ENCODE results near the gene MFN2.

The MFN2 gene

GRCh38 chr1:12052997-12053686, 72.9 kb downstream of the MFN2 start:
- FAIRE-seq, result no peak

GRCh38 chr1:12053752-12054548, 73.7 kb downstream of the MFN2 start:
- FAIRE-seq, result no peak

GRCh38 chr1:12055259-12055658, 75.0 kb downstream of the MFN2 start:
- no peak for FAIRE-seq

- no peak for FAIRE-seq
These were observed 76.1 kb downstream of the MFN2 start for GRCh38 chr1:12056331-12056841.

DNA sequence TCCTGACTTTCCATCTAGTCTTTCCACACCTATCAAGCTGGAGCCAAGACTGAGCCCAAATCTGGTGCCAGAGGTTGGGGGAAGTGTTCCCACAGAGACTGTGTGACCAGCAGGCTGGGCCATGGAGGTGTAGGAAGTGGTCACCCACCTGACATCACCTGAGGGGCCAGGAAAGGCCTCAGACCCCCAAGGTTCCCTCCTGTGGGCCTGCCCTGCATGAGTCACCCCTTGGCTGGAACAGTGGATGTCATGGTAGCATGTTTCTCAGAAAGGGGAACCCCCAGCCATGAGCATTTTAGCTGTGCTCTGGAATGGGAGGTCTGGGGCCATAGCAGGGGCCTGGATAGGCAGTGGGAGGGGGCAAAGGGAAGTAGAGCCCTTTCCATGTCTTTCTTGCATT, 77.1 kb downstream of the MFN2 start:
- FAIRE-seq, result no peak

DNA sequence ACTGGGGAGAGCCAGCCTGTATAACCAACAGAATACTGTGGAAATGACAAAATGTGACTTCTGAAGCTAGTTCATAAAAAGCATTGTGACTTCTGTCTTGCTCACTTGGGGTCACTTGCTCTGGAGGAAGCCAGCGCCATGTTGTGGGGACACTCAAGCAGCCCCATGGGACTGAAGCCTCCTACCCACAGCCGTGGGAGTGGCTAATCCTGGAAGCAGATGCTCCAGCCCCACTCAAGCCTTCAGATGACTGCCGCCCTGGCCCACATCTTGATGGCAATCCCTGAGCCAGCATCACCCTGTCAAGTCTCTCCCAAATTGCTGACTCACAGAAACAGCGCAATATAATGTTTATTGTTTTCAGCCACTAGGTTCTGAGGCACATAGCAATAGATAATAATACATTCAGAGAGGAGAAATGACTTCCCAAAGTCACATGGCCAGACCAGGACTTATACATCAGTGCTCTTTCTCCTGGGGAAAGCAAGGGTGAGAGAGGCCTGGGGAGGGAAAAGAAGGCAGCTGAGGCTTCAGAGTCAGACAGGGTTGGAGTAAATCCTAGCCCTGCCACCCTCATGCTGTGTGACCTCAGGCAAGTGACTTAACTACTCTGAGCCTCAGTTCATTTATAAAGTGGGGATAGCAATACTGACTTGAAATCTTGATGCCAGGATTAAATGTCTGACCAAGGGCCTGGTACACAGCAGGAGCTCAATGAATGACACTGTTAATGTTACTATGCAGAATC, 77.9 kb downstream of the MFN2 start:
- no peak for FAIRE-seq

DNA sequence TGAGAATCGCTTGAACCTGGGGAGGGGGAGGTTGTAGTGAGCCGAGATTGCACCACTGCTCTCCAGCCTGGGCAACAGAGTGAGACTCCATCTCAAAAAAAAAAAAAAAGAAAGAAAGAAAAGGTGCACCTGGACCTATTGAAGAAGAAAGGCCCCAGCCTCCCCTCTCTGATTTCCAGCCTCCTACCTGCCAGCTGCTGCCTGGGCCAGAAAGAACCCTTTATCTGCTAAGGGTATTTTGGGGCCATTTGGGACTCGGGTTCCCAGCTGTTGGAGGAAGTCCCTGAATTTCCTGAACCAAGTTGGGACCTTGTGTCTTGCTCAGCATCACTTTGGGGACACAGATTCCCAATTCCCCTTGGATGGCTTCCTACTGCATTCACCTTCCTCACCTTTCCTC, 79.0 kb downstream of the MFN2 start:
- no peak for FAIRE-seq

GRCh38 chr1:12059722-12060464, 79.6 kb downstream of the MFN2 start:
- no peak for FAIRE-seq

DNA sequence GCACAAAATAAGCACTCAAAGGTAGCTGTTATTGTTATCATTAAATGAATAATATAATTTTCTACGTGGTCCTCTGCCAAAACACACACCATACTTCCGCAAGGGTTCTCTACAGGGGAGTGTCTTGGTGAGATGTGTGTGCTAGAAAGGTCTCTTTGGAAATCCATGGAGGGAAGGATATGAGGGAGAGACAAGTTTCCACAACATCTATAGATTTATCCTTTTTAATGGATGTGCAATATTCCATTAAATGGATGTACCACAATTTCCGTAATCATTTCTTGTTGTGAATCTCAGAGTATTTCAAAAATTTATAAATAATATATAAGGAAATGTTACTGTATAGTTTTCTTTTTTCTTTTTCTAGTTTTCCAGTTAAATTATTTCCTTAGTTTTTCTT, 80.3 kb downstream of the MFN2 start:
- FAIRE-seq, result no peak

Measured in colon (tissue), 2 donors.